Measurements from ENCODE around the gene MED12L.
"Not testable (repeated sequence)": the region's sequence is repeated elsewhere in the genome, so short reads cannot be mapped to it uniquely, and the experiment has no call there.

MED12L gene

GRCh38 chr3:151085227-151085888, at the start of gene MED12L:
MED12L (plus strand) TSS chr3:151085664; CDS start chr3:151086927, 1,263 bp downstream.
- DNase-seq = peak; percentile 54 to 67

- no peak for DNase-seq
Measured at GRCh38 chr3:151037746-151038477, 47.6 kb upstream of the MED12L start.

- DNase-seq = no peak
Measured at GRCh38 chr3:151044706-151045105, 40.8 kb upstream of the MED12L start.

GRCh38 chr3:151047636-151048035, 37.8 kb upstream of the MED12L start:
- no peak for DNase-seq

GRCh38 chr3:151051533-151051932, 33.9 kb upstream of the MED12L start:
- no peak for DNase-seq

GRCh38 chr3:151052346-151052745, 33.1 kb upstream of the MED12L start:
- no peak for DNase-seq

- no peak for DNase-seq
Measured at GRCh38 chr3:151052756-151053155, 32.7 kb upstream of the MED12L start.

GRCh38 chr3:151058740-151059139, 26.7 kb upstream of the MED12L start:
- DNase-seq = no peak

GRCh38 chr3:151062611-151063010, 22.9 kb upstream of the MED12L start:
- no peak for DNase-seq

- no peak for DNase-seq
Measured at GRCh38 chr3:151067158-151067557, 18.3 kb upstream of the MED12L start.

GRCh38 chr3:151072842-151073241, 12.6 kb upstream of the MED12L start:
- DNase-seq = not testable (repeated sequence)

GRCh38 chr3:151074256-151074655, 11.2 kb upstream of the MED12L start:
- no peak for DNase-seq

GRCh38 chr3:151075869-151076562, 9.4 kb upstream of the MED12L start:
- no peak for DNase-seq

- DNase-seq = no peak
Measured at GRCh38 chr3:151076626-151077025, 8.8 kb upstream of the MED12L start.

- not testable (repeated sequence) for DNase-seq
Measured at GRCh38 chr3:151081082-151081481, 4.4 kb upstream of the MED12L start.

- DNase-seq = no peak
Measured at GRCh38 chr3:151082880-151083838, 2.3 kb upstream of the MED12L start.

- DNase-seq = no peak
Measured at GRCh38 chr3:151084893-151085226, 604 bp upstream of the MED12L start.

- DNase-seq = peak in 1 of 2 experiments; percentile 24
Measured at GRCh38 chr3:151085889-151086483, 522 bp downstream of the MED12L start.

GRCh38 chr3:151086484-151087456, 1.3 kb downstream of the MED12L start:
- peak; percentile 35 to 74 for DNase-seq

- DNase-seq = no peak
Measured at GRCh38 chr3:151087648-151088047, 2.2 kb downstream of the MED12L start.
